NCI-H510A treated with DMSO at 0.1 percent for 48 hours (cell line): ENCODE results near the gene HOXC12.

Source experiments
- DNase-seq: peaks from one replicate; lab custom pipeline; 2025; lab: John Stamatoyannopoulos, UW

HOXC12 gene

DNA sequence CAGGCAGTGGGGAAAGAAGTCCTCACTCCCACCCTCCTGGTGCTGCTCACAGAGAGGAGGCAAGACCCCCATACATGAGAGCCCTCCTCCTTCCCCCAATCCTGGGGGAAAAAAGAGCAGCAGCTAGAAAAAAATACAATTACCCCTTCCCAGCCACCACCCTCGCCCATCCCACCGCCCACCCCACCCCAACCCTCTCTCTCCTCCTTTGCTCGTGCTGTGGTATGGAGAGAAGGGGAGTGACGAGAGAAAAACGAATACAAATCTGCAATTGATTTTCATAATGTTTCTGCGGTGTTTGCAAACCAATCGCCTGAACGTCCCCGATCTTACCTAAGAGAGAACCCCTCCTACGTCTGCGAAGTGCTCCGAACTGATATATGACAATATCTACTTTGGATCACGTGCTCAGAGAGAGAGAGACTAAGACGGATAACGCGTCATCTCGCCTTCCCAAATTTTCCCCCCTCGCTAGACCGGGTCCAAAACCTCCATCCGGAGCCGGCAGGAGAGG lies 18.1 kb downstream of the HOXC12 start, which contains the start of gene HOXC11:
HOXC11 (plus strand) TSS at position 405 of the 514 bp plus-strand sequence. CDS start 116 bp downstream, outside the sequence.
- DNase-seq: no peak

DNA sequence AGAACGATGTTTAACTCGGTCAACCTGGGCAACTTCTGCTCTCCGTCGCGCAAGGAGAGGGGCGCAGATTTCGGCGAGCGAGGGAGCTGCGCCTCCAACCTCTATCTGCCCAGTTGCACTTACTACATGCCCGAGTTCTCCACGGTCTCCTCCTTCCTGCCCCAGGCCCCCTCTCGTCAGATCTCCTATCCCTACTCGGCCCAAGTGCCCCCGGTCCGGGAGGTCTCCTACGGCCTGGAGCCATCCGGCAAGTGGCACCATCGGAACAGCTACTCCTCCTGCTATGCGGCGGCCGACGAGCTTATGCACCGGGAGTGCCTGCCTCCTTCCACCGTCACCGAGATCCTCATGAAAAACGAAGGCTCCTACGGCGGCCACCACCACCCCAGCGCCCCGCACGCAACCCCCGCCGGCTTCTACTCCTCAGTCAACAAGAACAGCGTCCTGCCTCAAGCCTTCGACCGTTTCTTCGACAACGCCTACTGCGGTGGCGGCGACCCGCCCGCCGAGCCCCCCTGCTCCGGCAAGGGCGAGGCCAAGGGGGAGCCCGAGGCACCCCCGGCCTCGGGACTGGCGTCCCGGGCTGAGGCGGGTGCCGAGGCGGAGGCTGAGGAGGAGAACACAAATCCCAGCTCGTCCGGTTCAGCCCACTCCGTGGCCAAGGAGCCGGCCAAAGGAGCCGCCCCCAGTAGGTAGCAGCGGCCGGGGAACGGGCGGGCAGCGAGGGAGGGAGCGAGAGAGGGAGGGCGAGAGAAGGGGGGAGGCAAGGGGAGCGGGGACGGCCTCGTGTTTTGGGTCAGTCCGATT lies 18.7 kb downstream of the HOXC12 start:
- no peak for DNase-seq

DNA sequence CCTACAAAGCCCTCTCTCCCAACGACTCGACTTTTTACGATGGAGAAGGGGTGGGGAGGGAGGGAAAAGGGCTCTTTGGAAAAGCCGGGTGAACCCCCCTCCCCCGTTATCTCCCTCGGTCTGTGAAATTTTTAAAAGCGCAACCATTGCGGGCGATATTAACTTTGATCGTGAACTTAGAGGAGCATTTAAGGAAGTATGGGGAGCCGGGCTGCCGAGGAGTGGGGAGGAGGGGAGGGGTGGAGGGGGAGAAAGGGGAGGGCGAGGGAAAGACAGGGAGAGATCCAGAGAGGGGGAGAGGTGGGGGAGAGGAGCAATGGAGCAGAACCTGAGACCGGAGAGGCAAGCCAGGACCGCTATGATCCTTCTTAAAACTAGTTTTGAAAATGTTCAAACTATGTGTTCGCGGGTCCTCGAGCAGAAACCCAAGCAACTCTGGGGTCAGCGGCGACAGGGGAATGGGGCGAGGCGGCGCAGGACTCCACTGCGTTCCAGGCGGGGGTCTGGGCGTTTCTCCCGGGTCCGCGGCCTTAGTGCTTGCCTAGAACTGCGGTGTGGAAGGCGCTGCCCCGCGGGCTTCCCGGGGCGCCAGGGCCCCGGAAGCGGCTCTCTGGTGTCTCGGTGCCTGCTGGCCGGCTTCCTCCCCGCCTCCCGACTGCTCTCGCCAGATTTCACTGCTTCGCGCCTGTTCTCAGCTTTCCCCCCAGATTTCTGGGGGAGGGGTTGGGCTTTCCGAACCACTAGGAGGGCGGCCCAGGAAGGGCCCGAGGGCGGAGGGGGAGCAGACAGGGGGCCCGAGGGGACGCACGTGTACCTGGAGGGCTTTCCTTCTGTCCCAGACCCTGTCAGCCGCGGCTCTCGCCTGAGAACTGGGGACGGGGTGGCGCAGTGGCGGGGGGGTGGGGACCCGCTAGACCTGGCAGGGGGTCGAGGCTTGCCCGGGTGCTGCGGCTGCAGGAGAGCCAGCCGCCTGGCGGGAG lies 19.7 kb downstream of the HOXC12 start, which contains the start of gene HOTAIR:
HOTAIR (minus strand) TSS at position 871 of the 980 bp plus-strand sequence.
- no peak for DNase-seq

DNA sequence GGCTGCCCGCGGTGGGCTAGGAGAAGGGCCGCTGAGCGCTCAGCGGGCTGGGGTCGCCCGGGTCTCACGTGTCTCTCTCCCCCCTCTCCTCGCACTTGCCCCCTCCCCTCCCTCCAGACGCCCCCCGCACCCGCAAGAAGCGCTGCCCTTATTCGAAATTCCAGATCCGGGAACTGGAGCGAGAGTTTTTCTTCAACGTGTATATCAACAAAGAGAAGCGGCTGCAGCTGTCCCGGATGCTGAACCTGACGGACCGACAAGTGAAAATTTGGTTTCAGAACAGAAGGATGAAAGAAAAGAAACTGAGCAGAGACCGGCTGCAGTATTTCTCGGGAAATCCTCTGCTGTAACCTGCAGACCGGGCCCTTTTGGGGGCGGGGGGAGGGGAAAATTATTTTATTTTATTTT lies 20.4 kb downstream of the HOXC12 start:
- DNase-seq: no peak

DNA sequence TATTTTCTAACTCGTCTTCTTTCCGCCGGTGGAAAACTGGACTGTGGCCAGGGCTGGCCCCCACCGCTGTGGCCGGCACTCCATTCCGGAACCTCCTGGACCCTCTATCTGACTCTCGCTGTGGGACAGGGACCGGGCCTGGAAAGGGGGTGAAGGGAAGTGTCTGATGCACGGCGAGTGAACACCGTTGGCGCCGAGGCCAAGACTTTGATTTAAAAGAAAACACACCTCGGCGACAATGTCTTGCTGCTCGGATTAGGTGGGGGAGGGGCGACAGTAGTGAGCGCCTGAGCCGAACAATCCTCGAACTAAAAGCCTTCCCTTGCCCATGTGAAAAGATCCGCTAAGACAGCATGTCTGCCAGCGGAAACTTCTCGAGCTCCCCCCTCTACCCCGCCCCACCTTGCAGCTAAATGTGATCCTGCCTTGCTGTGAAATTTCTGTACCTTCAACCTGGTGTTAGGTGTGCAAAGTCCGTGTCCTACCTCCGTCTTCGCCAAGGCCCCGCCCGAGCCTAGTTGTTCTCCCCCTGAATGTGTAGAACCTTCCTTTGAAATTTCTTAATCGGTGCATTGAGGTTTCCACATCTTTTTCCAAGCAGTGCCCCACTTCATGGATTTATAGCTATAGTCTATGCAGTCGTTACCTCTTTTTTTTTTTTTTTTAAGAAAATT lies 20.9 kb downstream of the HOXC12 start:
- DNase-seq: no peak

DNA sequence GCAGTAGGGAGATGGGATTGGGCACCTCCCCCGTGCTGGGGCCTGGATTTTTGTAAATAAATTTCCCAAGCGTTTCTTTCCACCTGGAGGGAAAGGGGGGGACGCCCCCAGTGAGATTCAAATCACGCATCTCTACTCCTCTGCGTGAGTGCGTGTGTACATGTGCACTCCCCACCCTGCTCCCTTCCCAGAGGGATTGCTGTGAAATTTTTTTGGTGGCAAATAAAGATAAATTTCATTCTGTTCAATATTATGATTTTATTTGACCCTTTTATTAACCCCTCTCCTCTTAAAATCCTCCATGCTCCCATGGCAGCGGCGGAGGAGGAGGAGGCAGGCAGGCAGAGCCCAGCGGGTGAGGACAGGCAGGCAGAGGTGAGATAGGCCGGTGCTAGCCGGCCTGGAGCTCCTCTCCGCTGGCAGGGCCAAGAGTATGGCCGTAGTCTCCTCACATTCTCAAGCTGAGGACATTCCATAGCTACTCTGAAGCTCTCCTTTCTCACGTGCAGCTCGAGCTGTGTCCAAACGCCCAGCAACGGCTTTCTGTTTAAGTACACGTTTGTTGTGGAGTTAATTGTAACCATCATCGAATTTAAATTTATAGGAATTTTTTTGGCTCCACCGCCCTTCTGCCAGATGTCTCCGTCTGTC lies 21.6 kb downstream of the HOXC12 start:
- no peak for DNase-seq

DNA sequence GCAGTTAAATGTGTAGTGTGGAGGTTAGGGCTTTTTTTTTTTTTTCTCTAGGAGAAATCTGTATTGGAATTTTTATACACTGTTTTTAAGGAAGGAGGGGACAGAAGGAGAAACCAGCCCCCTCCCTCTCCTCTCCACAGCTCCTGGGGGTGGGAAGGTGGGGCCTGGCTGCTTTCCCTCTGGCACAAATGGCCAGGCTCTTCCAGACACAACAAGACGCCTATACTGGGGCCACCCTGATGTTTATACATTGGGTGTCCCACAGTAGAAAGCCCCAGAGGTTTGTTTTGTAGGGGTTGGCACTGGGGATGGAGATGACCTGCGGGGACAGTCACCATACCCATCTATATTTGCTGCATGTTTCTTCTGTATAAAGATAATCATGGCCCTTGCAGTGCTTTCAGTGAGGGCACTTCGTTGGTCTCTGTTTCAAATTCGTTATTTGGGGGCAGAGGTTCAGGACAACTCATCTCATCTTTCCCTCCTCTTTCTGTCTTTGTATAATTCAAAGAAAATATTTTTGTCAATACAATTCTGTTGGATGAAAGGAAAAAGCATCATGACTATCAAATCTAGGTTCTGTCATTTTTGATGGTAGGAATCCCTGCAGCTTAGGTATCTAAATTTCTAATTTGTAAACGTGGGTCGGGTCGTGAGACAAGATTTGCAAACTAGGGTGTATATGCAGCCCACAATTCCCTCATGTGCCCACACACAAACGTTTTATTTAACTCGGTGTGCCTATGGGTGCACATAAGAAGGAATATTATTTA lies 22.3 kb downstream of the HOXC12 start:
- DNase-seq: no peak

DNA sequence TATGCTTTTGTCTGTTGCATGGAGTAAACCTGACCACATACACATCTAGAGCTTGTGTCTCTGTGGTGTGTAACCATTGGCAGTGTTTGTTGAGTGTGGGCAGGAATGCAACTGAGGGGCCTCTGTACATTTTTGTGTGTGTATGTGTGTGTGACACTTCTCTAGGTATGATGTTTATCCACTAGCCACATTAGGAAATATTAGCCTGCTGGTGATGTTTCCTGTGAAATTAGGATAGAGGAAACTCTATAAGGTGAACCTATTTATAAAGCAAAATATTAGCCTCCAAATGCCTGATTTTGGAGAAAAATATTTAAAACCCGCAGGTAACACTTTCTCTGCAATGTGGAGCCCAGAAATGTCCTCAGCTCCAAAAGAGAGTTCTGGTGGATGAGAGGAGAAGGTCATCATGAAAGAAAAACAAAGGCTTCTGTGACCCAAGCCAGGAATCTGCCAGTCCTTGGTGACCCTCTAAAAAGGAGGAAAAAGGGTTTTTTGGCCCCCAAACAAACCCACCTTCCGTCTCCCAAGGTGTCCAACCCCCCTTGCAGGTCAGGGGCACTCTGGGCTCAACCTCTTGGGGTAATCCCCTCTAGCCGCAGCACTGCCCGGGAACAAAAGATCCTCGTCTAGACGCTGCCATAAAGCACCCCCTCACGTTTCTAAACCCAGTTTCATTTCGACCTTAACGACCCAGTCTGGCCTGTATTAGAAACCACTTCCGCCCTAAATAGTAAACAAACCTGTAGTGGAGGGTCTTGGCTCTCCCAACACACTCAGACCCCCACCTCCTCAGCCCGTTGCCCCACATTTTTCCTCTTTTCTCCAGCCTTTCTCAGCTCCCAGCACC lies 23.1 kb downstream of the HOXC12 start:
- DNase-seq: no peak

DNA sequence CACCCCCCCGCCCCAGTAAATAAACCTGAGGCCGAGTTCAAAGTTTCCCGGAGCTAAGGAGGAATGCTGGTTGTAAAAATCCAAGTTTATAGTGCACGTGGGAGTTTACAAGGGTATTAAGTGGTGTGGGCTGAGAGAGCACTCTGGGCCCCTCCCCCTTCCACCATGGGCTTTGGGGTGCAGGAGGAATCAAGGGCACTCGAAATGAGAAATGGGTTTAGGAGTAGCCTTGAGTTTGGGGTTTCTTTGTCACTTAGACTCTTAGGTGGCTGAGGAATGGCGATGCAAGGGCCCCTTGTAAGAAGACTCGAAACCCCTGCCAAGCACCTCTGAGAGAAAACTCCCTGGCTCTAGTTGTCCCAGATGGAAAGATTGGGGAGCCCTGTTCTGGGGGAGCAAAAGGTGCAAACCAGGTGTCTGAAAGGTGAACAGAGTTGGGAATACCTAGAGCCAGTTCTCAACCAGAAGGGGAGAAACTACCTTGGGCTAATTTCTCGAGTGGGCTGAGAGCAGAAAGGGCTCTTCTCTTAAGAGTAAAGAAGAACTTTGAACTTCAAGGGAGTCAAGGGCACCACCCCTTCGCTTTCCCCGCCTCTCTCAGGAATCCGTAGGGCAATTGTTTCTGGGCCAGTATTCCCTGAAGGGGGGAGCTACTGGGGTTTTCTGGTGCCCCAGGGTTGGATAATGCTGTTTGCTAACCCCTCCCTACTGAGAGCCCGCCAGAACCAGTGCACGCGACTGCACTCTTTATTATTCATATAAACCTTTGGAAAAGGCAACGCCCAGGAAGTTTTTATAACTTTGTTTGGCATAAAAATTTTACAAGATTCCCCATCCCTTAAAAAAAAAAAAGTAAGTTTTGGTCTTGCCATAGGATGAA lies 24.0 kb downstream of the HOXC12 start:
- no peak for DNase-seq

DNA sequence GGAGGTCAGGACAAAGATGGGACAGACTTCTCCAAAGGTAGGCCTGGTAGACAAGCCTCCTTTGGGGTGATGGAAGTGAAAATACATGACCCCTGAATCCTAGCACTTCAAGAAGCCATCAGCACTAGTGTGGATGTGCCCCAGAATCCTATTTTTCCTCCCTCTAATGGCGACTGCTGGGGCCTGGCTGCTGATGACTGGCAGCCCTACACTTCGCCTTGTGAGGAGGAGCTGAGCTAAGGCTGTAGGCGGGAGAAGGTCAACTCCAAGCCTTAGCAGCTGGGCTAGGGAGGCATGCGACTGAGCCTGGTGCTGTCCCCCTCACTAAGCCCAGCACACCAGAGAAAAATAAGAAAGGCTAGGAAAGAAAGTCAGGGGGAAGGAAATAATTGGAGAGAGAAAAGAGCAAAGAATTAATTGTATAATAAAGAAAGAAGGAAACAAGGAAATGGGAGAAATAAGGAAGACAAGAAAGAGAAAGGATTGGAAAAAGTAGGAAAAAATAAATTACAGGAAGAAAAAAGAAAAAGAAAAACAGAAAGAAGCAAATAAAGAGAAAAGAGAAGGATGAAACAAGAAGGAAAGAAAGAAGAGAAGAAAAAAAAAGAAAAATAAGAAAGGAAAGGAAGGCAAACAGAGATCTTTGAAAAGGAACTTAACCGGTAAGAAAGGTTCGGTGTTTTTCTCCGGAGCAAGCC lies 25.6 kb downstream of the HOXC12 start:
- DNase-seq: no peak

DNA sequence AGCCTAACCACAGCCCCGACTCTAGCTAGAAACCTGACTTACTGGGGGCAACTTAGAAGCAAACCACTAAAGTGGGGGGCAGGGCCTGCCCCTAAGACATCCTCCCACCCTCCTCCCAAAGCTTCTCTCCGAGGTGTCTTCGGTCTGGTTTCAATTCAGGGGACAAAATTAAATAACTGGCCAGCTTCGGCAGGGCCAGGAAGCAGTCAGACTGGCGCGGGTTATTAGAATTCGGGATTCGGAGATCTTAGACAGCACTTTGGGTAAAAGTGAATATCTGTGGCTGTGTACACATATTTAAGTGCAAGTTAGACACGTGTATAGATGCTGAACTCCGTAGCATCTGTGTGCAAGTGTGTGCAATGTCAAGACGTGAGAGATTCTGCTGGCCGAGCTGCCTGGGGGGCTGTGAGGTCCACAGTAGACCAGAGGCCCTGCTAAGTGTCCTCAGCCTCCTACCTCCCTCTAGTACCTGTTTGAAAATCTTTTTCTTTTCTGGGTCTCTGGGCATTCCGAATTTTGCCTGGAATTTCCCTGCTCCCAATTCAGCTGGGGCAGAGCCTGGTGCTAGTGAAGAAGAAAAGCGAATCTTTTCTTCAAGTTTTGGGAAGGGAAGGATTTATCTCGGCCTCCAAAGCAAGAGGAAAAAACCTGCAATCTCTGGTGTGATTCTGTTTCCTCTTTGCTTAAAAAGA lies 26.2 kb downstream of the HOXC12 start:
- no peak for DNase-seq

DNA sequence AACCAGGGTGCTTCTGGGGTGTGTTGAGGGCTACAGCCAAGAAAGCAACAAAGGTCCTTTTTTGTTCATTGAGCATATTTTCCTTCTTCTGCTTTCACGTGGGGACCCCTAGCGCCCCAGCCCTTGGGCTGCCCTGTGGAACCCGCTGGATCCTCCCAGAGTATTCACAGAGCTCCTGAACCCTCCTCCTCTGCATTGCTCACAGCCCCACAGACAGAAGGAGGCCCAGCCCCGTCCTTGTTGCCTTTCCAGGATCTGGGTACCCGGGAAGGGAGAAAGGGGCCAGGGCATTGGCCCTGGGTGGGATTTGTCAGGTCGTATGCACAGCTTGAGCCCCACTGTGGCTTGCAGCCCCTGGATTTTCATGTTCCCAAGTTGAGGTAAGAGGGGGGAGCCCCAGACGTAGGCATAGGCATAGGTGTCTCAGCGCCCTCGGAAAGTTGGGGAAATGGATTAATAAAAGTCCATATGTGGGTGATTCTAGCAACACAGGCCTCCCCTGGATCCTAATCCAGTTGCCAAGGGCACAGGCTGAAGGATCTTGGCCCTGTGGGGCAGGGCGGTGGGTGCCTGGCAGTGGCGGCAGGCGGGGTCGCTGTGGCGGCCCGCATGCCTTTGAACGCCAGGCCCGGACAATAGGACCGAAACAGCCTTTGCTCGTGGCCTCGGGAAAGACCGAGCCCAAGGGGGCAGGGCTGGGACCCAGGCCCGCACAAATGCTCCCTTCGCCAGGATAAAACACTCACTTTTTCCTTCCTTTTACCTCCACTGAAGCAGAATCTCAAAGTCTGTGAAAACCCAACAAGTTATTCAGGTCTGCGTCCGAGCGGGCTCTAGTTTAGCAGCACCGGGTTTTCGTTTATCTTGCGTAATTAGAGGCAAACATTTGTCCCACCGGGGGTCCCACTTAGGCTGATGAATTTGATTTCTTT lies 27.2 kb downstream of the HOXC12 start:
- no peak for DNase-seq

DNA sequence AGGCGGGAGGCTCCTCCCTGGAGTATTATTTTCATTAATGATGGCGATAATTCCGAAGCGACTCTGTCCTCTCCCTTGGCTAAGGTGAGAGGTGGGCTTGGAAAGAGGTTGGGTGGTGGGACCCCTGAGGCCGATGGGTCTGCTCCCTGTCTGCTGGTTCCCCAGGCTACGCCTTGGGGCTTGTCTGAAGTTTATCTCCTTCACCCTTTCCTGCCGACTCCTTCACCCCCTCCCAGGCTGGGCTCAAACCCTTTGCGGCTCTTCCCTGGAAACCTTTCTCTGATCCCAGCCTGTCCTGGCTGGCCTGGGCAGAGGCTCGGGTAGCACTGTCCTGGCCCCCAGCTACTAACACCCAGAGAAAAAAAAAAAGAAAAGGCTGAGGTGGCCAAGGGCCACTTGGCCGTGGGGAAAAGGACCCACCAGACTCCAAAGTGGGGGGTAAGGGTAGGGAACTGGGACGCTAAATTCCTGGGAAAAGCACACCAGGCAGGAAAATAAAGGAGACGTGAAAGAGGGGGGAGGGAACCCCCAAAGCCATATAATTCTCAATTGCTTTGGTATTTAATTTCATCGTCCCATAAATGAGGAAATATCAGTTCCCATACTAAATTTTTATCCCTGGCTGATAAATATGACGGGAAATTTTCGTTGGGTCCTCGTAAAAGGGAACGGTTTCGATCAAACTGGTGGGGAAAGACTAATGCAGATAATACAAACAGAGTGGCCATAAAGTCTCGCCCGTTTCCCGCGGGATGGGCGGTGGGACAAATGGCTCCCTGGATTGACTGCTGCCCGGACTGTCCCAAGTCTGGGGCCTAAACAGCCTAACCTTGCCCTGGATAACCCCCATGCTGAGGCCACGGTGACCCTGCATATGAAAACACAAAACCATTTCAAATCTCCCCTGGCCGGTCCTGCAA lies 28.2 kb downstream of the HOXC12 start:
- DNase-seq: no peak

DNA sequence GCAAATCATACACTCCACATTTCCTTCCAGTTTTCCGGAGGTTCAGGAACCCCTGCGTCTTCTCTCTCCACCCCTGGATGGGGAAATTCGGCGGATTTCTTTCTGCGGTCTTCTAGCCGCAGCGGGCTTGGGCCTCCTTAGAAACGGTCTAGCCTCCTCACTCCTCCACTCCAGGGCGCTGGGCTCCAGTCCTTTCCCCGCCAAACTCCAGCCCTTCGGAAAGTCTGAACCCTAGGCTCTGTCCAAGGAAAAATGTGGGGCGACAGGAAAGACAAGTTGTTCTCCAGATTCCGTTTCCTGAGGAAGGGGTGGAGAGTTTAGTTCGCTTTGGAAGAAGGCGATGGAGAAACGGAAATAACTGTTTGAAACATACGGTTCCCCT lies 28.9 kb downstream of the HOXC12 start:
- DNase-seq: no peak

DNA sequence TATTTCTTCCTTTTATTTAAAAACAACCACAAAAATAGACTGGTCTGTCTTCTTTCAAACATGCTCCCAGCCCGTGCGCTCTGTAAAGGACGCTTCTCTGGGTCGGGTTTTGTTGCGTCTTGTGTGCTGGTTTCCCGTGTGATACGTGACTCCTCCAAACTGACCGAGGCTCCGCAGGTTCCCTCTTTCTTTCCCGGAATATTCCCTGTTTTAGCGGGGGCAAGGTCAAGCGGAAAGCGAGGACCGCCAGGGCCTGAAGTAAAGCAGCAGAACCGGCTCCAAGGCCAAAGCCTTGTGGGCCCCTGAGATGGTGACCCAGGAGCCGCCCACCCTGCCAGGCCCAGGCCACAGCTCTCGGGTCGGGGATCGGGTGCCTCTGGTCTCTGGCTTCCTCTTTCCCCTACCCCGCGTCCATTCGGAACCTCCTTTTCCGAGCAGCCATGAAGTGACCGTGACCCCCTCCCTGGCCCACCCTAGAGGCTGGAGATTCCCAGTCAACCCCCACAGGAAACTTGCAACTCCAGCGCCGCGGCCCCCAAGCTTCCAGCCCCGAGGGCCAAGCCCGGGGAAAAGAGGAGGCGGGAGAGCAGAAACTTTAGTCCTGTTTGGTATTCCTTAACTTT lies 29.4 kb downstream of the HOXC12 start:
- DNase-seq: no peak
